RWPE1 (cell line): ENCODE results near the gene CYGB.
"Not testable (repeated sequence)": the region's sequence is repeated elsewhere in the genome, so short reads cannot be mapped to it uniquely, and the experiment has no call there.

Experiments used
- CTCF ChIA-PET: fragments of 350-600 bp; sonication (Branson Sonifier 250); formaldehyde crosslinking; extraction: SDS; loops from one replicate; lab custom pipeline; 2021; lab: Yijun Ruan, JAX
- POLR2A ChIA-PET: fragments of 400-600 bp; formaldehyde crosslinking; extraction: SDS; loops from one replicate; lab custom pipeline; 2020; ENCODE audit warnings: antibody characterized with exemption; ENCODE audit not compliant: low non-redundant PET; lab: Yijun Ruan, JAX
- DNase-seq: peaks from one replicate; pipeline ENCODE4 v3.0.0; 2012; ENCODE audit warnings: low spot score
- H3K27ac ChIP-seq: fragments of 450-650 bp; 2 replicates; pipeline ENCODE4 v1.5.1; 2017
- TF ChIP-seq, protein P1 (sequence below): fragments of 450-650 bp; conservative IDR thresholded peaks from 2 replicates; pipeline ENCODE4 v1.5.1; 2017; ENCODE audit warnings: low read depth, mild to moderate bottlenecking

CYGB gene

DNA sequence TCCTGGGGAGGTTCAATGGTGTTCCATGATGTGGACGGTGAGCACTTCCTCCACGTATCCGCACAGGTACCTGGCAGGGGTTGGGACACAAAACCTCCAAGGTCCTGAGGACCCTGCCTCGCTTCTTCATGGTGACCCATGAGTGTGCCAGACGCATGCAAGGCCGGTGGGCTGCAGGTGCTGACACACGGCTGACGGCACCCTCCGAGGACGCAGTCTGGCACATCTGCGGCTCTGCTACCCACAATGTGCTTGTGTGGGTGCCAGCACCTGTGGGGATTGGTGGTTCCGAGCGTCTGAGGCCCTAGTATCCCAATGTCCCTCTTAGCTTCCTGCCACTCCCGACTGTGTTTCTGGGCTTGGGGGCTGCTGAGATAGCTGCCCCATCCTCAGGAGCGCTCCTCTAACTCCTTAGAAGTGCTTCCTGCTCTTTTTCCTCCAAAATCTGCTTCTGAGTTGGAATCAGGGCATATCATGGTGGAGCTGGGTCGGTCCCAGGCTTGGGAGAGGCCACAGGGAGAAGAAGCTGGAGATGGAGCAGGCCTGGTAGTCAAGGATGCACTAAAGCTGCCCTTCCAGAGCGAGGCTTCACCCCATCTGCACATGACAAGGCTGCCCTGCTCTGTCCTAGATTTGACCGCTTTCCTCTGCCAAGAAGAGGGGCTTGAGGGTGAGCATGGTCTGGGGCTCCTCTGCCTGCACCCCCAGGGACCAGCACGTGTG is 1.6 kb downstream of the CYGB start:
- DNase-seq = no peak
- peak overlapping the region; percentile 99 for H3K27ac ChIP-seq
- TF ChIP-seq, protein P1, sequence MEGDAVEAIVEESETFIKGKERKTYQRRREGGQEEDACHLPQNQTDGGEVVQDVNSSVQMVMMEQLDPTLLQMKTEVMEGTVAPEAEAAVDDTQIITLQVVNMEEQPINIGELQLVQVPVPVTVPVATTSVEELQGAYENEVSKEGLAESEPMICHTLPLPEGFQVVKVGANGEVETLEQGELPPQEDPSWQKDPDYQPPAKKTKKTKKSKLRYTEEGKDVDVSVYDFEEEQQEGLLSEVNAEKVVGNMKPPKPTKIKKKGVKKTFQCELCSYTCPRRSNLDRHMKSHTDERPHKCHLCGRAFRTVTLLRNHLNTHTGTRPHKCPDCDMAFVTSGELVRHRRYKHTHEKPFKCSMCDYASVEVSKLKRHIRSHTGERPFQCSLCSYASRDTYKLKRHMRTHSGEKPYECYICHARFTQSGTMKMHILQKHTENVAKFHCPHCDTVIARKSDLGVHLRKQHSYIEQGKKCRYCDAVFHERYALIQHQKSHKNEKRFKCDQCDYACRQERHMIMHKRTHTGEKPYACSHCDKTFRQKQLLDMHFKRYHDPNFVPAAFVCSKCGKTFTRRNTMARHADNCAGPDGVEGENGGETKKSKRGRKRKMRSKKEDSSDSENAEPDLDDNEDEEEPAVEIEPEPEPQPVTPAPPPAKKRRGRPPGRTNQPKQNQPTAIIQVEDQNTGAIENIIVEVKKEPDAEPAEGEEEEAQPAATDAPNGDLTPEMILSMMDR = no peak
- ChIA-PET POLR2A (interaction anchor here (0.7 kb wide), 1 partner anchor 67 kb away, joined by 4 read pairs; no protein-coding TSS in a partner anchor), CTCF (interaction anchor here (1.6 kb wide), 1 partner anchor 13 kb away, joined by 7 read pairs; no protein-coding TSS in a partner anchor)

DNA sequence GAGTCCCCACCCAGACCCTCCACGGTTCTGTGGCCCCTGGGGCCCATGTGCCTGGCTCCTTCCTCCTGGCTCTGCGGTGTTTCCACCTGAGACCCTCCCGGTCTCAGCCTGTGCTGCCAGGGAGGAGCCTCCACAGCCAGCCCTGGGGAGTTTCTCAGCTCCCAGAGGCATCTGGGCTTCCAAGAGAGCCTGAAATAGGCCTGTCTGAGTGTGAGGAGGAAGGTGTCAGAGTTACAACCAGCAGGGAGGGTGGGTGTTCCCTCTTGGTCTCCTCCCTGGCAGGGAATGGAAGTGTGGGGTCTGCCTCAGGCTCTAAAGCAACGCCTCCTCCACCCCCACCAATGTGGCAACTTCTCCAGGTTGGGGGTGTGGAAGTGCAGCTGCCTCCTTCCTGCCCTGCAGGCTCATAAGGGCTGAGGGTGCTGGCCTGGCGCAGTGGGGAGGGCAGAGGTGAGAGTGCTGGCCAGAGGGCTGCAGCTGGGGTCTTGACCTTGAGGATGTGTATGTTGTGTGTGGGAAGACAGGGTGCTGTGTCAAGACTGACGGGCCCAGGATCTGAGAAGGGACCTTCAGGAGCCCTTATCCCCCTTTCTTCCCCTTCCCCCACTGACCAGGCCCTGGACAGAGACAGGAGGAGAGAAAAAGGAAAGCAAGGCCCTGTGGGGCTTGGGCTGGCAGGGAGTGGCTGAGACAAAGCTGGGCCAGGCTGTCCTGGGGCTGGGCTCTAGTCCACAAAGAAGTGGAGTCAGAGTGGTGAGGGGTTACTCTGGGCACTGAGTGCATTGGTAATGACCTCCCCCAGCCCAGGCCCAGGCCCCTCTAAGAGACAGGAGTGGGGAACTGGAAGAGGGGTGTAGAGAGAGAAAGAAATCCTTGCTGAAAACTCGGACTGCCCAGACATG is 2.4 kb downstream of the CYGB start:
- DNase-seq = no peak
- TF ChIP-seq, protein P1 = no peak
- ChIA-PET CTCF (interaction anchor here (1.6 to 2.7 kb wide), 2 partner anchors 12 kb away, joined by 7 read pairs; no protein-coding TSS in a partner anchor), POLR2A (no interaction called here)
- peak overlapping the region; percentile 99 for H3K27ac ChIP-seq

DNA sequence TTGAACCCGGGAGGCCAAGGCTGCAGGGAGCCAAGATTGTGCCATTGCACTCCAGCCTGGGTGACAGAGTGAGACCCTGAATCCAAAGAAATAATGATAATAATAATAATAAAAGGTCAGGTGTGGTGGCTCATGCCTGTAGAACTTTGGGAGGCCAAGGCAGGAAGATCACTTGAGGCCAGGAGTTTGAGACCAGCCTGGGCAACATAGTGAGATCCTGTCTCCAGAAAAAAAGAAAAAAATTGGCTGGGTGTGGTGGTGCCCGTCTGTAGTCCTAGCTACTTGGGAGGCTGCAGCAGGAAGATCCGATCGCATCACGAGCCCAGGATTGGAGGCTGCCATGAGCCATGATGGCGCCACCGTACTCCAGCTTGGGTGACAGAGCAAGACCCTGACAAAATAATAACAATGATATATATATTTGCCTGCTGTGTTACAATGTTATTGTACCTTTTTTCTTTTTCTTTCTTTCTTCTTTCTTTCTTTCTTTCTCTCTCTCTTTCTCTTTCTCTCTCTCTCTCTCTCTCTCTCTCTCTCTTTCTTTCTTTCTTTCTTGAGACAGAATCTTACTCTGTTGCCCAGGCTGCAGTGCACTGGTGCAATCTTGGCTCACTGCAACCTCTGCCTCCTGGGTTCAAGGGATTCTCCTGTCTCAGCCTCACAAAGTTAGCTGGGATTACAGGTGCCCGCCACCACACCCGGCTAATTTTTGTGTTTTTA is 3.7 kb downstream of the CYGB start:
- H3K27ac ChIP-seq = peak overlapping the region; percentile 99
- DNase-seq, POLR2A ChIA-PET: not testable (repeated sequence)
- CTCF ChIA-PET = interaction anchor here (0.6 to 2.7 kb wide), 2 partner anchors 11 to 218 kb away, joined by 5 to 7 read pairs; no protein-coding TSS in a partner anchor

DNA sequence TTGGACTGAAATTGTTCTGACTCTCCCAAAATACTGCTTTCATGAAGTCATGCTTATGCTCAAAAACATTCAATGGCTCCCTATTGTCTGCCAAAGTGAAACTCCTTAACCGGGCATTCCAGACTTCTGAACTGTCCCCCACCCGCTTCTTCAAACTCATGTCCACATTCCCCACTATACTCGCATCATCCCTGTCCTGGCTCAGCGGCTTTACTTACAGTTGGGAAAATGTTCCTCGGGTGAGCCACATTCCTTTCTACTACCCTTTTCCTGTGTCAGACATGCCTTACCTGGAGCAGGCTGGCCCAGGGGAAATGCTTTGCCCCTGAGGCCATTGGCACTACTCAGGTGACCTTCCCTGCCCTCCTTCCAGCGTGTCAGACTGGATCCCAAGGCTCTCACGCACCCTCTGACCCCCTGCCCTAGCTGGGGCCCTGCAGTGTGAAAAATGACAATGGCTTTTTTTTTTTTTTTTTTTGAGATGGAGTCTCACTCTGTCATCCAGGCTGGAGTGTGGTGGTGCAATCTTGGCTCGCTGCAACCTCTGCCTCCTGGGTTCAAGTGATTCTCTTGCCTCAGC is 5.3 kb downstream of the CYGB start:
- POLR2A ChIA-PET = no interaction called here

DNA sequence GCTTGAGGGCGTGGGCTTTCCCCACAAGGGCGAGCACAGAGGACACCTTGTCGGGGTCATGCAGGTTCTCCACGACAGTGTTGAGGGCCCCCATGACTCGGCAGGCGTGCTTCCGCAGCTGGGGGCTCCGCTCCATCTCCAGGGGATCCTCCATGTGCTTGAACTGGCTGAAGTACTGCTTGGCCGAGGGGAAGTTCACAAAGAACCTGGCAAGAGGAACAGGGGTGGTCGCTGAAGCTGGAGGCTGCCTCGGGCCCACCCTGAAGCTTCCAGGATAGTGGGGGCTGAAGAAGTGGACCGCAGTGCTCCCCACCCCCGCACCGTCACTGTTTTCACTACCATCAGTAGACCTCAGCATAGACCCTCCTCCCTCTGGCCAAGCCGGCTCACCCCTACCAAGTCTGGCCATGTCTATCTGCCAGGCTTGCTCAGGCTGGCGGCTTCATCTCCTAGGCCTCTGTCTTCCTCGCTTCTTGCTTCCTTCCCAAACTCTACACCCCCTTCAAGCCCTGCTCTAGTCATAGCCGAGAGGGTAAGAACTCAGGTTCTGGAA is 5.9 kb downstream of the CYGB start:
- H3K27ac ChIP-seq = peak overlapping the region; percentile 99
- no peak for DNase-seq
- CTCF ChIA-PET = interaction anchor here (0.6 to 1.5 kb wide), 2 partner anchors 9 to 10 kb away, joined by 3 to 6 read pairs; partner anchors contain the start of gene PRCD
- TF ChIP-seq, protein P1 = no peak
- POLR2A ChIA-PET = no interaction called here

More for the DNA sequence above, 5.3 kb downstream of the CYGB start:
- peak; percentile 73 for DNase-seq
- CTCF ChIA-PET = interaction anchor here (0.6 to 2.7 kb wide), 3 partner anchors 8 to 61 kb away, joined by 5 to 7 read pairs (median 6); partner anchors contain the start of gene PRCD
- TF ChIP-seq, protein P1 = no peak
- H3K27ac ChIP-seq = peak overlapping the region; percentile 99

DNA sequence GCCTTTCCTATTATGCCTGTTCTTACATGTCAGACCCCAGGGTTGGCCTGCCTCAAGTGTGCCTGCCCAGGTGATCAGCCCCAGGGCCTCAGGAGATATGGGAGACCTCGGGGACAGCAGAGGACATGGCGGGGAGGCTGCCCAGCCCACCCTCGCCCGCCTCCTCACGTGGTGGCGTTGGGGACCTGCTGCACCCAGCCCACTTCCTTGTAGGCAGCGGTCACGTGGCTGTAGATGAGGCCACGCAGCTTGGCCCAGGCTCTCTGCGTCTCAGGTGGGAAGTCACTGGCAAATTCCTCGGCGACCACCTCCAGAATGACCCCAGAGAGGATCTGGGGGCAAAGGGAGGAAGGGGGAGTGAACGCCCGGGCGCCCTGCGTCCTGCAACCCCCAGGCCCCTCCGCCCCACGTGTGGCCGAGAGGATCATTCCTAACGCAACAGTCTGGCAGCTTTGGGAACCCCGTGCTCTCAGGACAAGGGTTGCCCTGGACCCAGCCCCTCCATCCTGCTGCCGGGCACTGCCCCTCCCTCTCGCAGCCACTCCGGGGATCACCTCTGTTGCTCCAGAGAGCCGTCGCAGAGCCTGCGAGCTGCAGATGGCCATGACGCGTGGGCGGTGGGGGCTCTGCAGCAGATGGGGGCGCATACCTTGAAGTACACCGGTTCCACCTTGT is 6.6 kb downstream of the CYGB start:
- POLR2A ChIA-PET = no interaction called here
- TF ChIP-seq, protein P1 = no peak
- CTCF ChIA-PET = interaction anchor here (0.6 to 1.5 kb wide), 3 partner anchors 9 to 16 kb away, joined by 3 to 6 read pairs (median 3); partner anchors contain the start of gene PRCD
- H3K27ac ChIP-seq = peak overlapping the region; percentile 99
- DNase-seq = no peak
